Fibroblast of pulmonary artery (primary cell): Measurements from ENCODE around the gene AIP.

Experiments used
- DNase-seq: peaks from one replicate; pipeline ENCODE4 v3.0.0-alpha.2; 2010; ENCODE audit warnings: low read depth
- H3K4me3 ChIP-seq: replicated peaks from 2 replicates; pipeline ENCODE4 v1.5.1; 2011; ENCODE audit warnings: low read depth, mild to moderate bottlenecking, control low read depth, low read length, moderate library complexity
- TF ChIP-seq, protein P1 (sequence below): IDR thresholded peaks from 2 replicates; pipeline ENCODE4 v1.5.1; 2011; ENCODE audit warnings: mild to moderate bottlenecking, control low read depth, low read length, inconsistent platforms; ENCODE audit errors: missing control alignments

The AIP gene

DNA sequence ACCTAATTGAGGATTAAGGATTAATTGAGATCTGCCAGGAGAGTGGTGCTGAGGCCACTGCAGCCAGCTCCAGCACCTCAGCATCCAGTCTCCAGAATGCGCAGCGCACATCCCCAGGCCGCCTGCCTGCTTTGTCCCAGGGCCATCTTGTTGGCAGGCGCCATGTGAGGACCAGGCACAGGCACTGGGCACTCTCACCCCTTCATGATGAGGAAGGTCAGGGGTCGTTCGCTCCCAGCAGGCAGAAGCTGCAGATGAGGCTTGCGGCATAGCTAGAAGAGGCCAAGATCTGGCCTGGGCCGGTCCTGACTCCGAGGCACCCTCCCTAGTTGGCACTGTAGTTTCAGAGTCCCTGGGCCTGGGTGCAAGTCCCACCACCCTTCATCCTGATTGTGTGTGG lies 34.0 kb downstream of the AIP start:
- H3K4me3 ChIP-seq: no peak overlapping the region
- TF ChIP-seq, protein P1, sequence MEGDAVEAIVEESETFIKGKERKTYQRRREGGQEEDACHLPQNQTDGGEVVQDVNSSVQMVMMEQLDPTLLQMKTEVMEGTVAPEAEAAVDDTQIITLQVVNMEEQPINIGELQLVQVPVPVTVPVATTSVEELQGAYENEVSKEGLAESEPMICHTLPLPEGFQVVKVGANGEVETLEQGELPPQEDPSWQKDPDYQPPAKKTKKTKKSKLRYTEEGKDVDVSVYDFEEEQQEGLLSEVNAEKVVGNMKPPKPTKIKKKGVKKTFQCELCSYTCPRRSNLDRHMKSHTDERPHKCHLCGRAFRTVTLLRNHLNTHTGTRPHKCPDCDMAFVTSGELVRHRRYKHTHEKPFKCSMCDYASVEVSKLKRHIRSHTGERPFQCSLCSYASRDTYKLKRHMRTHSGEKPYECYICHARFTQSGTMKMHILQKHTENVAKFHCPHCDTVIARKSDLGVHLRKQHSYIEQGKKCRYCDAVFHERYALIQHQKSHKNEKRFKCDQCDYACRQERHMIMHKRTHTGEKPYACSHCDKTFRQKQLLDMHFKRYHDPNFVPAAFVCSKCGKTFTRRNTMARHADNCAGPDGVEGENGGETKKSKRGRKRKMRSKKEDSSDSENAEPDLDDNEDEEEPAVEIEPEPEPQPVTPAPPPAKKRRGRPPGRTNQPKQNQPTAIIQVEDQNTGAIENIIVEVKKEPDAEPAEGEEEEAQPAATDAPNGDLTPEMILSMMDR: no peak
- no peak for DNase-seq

DNA sequence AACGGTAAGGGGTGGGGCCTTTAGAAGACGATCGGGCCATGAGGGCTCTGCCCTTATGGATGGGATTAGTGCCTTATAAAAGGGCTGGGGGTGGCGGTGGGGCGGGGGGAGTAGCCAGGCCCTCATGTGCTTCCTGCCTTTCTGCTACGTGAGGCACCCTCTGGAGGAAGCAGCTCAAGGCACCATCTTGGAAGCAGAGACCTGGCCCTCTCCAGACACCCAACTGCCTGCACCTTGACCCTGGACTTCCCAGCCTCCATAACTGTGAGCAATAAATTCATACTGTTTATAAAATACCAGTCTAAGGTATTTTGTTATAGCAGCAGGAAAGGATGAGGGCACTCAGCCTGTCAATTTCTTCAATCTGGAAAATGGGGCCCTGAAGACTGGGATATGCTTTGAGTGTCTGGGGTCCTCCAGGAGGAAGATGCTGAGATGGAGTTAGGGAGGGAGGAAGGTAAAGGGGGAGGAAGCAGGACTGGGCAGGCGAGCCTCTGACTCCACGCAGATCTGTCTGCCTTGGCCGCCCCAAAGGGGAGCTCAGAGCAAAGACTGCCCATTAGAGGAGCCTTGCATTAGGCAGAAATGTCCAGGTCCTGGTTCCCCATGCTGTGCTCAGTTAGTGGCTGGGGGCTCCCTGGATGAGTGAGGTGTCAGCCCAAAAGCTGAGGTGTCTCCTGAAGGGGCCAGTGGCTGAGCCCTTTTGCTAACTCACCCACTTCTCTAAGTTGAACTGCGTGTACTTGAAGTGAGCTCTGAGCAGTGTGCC lies 35.1 kb downstream of the AIP start:
- DNase-seq: no peak
- no peak overlapping the region for H3K4me3 ChIP-seq

DNA sequence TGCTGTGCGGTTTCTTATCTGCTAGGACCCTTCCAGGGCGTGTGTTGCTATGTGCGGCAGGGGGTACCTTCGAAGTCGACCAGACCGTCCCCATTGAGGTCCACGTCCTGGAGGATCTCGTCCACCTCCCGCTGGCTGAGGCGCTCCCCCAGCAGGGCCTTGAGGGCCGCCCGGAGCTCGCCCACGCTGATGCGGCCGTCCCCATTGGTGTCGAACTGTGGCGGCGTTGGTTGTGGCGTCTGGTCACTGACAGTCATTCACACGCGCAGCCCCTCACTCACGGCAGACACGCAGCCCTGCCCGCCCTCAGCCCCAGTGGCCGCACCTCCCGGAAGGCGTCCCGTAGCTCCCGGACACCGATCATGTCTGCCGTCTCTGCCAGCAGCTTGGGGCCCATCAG lies 36.9 kb downstream of the AIP start:
- TF ChIP-seq, protein P1: no peak
- DNase-seq: no peak
- no peak overlapping the region for H3K4me3 ChIP-seq

More for the DNA sequence above, 35.1 kb downstream of the AIP start:
- TF ChIP-seq, protein P1: no peak

DNA sequence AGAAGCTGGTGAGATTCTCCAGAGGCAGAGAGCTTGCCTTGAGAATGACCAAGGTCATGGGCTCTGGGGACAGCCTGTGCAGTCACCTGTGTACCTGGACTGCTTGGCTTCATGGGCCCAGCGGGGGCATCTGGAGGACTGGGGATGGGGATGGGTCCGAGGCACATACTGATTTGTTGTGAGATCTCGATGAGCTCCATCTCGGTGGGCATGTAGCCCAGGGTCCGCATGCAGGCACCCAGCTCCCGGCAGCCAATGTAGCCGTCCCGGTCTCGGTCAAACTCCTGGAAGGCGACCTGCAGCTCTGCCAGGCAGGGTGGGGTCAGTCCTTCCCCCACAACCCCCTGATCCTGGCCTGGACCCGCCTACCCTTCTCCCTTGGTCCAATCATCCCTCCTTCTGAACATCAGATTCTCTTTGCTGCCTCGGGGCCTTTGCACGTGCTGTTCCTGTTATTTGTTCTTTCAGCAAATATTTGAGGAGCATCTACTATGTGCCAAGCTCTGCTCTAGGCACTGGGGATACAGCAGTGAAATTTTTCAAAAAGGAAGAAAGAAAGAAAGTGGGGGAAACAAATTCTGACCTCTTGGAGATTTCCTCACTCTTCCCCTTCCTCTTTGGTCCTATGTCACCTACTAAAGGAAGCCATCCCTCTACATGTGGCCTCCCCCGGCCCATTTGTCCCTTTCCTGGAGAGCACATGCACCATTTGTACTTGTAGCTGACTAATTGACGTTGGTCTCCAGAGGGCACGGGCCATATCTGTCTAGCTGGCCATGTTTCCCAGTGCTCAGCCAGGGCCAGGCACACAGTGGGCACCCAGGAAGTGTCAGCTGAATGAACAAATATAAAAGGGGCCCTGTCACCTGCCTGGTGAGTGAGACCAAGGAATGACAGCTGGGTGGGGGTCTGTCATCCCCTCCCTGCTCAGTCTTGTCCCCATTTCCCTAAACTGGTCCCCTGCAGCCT lies 38.3 kb downstream of the AIP start:
- TF ChIP-seq, protein P1: no peak
- no peak overlapping the region for H3K4me3 ChIP-seq
- no peak for DNase-seq

DNA sequence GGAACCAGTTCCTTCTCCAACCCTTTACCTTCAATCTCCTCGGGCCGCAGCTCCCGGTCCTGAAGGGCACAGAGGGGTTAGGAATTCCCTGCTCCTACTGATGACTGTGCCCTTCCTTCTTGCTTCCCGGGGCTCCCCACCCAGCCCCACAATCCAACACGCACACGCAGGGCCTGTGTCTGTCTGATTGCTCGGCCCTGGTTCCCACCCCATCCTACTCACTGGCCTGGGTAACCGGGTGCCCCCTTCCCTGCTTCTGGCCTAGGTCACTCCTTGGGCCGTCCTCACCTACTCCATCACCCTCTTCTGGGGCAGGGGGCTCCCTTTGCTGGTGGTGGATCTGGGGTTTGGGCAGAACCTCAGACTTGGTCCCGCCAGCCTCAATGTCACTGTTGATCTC lies 39.1 kb downstream of the AIP start:
- H3K4me3 ChIP-seq: no peak overlapping the region
- TF ChIP-seq, protein P1: no peak
- DNase-seq: no peak

DNA sequence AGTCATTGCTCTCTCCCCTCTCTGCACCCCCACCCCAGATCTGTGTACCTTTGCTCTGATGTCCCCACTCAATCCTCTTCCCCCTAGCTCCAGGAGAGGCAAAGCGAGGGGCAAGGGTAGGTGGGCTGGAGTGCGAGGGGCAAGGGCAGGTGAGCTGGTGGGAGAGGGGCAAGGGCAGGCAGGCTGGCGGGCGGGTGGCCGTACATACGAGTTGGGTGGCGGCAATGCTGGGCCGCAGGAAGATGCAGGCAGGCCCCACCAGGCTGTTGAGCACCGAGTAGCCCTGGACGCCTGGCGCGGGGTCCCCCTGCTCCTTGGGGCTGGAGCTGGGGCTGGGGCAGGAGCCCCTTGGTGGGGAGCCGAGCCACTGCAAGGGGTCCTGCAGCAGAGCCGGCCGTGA lies 39.5 kb downstream of the AIP start:
- no peak overlapping the region for H3K4me3 ChIP-seq
- no peak for DNase-seq
- TF ChIP-seq, protein P1: no peak
